Prostate gland (tissue), 2 donors: Measurements from ENCODE around the gene HRG.

Experiments
- CTCF ChIP-seq, 4 experiments: fragments of 200-600 bp in 2 of 4; fragments of 450-650 bp in 2 of 4; sonication (generic) in 2 of 4; IDR thresholded peaks; 1 replicate in 3 of 4; 2 replicates in 1 of 4; pipeline ENCODE4 v1.5.1; 2016 to 2019; ENCODE audit warnings: antibody characterized with exemption in 4 of 4, mild to moderate bottlenecking in 2 of 4, moderate library complexity in 2 of 4
- POLR2AphosphoS5 ChIP-seq: sonication (generic); formaldehyde crosslinking; IDR thresholded peaks from one replicate; pipeline ENCODE4 v1.6.1; 2017; ENCODE audit warnings: antibody characterized with exemption

- TF ChIP-seq CTCF (IDR thresholded peaks at IDR 0.05) (no peak), POLR2AphosphoS5 (no peak)
Observed at GRCh38 chr3:186646841-186647240, 19.0 kb upstream of the HRG start.
